GM23338 (cell line): ENCODE measurements around the gene IKBKE. TPM values are rescaled to one million over a fixed set of nuclear protein-coding genes. Genes with fewer than 3 reads are reported as not detected.

Source experiments
- ATAC-seq: fragments of 200-7000 bp; cut with Tn5 transposase; 3 replicates; pipeline ENCODE4 v1.9.1; 2020
- DNase-seq: peaks from one replicate; pipeline ENCODE4 v3.0.0-alpha.2; 2015; ENCODE audit warnings: low spot score
- H2AFZ ChIP-seq: fragments of 200-600 bp; sonication (generic); 2 replicates; pipeline ENCODE4 v1.8.0; 2016; ENCODE audit warnings: antibody characterized with exemption, mild to moderate bottlenecking, moderate library complexity
- H3F3A ChIP-seq: fragments of 200-600 bp; sonication (generic); replicated peaks from 2 replicates; pipeline ENCODE4 v1.8.0; 2017; ENCODE audit warnings: antibody characterized with exemption, mixed run types, low read depth
- H3K27ac ChIP-seq: fragments of 200-600 bp; sonication (generic); 2 replicates; pipeline ENCODE4 v1.6.1; 2016; ENCODE audit warnings: low read depth
- H3K27me3 ChIP-seq: fragments of 200-600 bp; sonication (generic); 2 replicates; pipeline ENCODE4 v1.8.0; 2016; ENCODE audit warnings: mild to moderate bottlenecking, mixed run types, moderate library complexity; ENCODE audit not compliant: insufficient read depth
- H3K36me3 ChIP-seq: fragments of 200-600 bp; sonication (generic); 2 replicates; pipeline ENCODE4 v1.8.0; 2016; ENCODE audit warnings: mild to moderate bottlenecking; ENCODE audit not compliant: insufficient read depth
- H3K4me1 ChIP-seq: fragments of 200-600 bp; sonication (generic); 2 replicates; pipeline ENCODE4 v1.8.0; 2016; ENCODE audit warnings: mild to moderate bottlenecking, moderate library complexity; ENCODE audit not compliant: insufficient read depth
- H3K4me2 ChIP-seq: fragments of 200-600 bp; sonication (generic); 2 replicates; pipeline ENCODE4 v1.7.1; 2017; ENCODE audit warnings: mixed run types
- H3K4me3 ChIP-seq: fragments of 200-600 bp; sonication (generic); 2 replicates; pipeline ENCODE4 v1.6.1; 2016; ENCODE audit warnings: mixed run types
- H3K79me2 ChIP-seq: fragments of 200-600 bp; sonication (generic); replicated peaks from 2 replicates; pipeline ENCODE4 v1.8.0; 2017; ENCODE audit warnings: mild to moderate bottlenecking; ENCODE audit not compliant: insufficient read depth
- H3K9me2 ChIP-seq: fragments of 200-600 bp; sonication (generic); 2 replicates; pipeline ENCODE4 v1.8.0; 2017; ENCODE audit not compliant: insufficient read depth
- H4K20me1 ChIP-seq: fragments of 200-600 bp; sonication (generic); replicated peaks from 2 replicates; pipeline ENCODE4 v1.8.0; 2017; ENCODE audit warnings: mild to moderate bottlenecking; ENCODE audit not compliant: insufficient read depth
- H3K27ac Mint-ChIP-seq: 2 replicates; pipeline ENCODE4 v1.8.0; 2020; ENCODE audit warnings: inconsistent platforms, mild to moderate bottlenecking, moderate library complexity, mixed read lengths
- H3K27me3 Mint-ChIP-seq: 3 replicates; pipeline ENCODE4 v1.8.0; 2022; ENCODE audit warnings: low read depth, mild to moderate bottlenecking, moderate library complexity, mixed read lengths, inconsistent platforms; ENCODE audit not compliant: insufficient read depth, poor library complexity
- H3K36me3 Mint-ChIP-seq: 3 replicates; pipeline ENCODE4 v1.8.0; 2021; ENCODE audit warnings: low read depth, mild to moderate bottlenecking, inconsistent platforms, moderate library complexity, mixed read lengths
- H3K4me1 Mint-ChIP-seq: 3 replicates; pipeline ENCODE4 v1.8.0; 2020; ENCODE audit warnings: mild to moderate bottlenecking, inconsistent platforms, mixed read lengths
- H3K4me3 Mint-ChIP-seq: 3 replicates; pipeline ENCODE4 v1.8.0; 2021; ENCODE audit warnings: moderate library complexity, mild to moderate bottlenecking, inconsistent platforms, mixed read lengths
- H3K9me3 Mint-ChIP-seq: 3 replicates; pipeline ENCODE4 v1.8.0; 2020; ENCODE audit warnings: moderate library complexity, mild to moderate bottlenecking, inconsistent platforms, mixed read lengths
- CREB1 ChIP-seq: fragments of 250-450 bp; sonication (Bioruptor Pico); IDR thresholded peaks from 2 replicates; pipeline ENCODE4 v1.5.0; 2020; ENCODE audit warnings: low read depth, mild to moderate bottlenecking, moderate library complexity
- EZH2phosphoT487 ChIP-seq: fragments of 200-600 bp; sonication (generic); IDR thresholded peaks from one replicate; pipeline ENCODE4 v1.8.1; 2018; ENCODE audit warnings: antibody characterized with exemption; ENCODE audit not compliant: unreplicated experiment
- JUNB ChIP-seq: IDR thresholded peaks from one replicate; pipeline ENCODE4 v1.6.1; 2016; ENCODE audit warnings: antibody characterized with exemption; ENCODE audit not compliant: unreplicated experiment
- NANOG ChIP-seq: IDR thresholded peaks from 2 replicates; pipeline ENCODE4 v1.6.1; 2016; ENCODE audit warnings: antibody characterized with exemption, borderline replicate concordance
- POLR2AphosphoS5 ChIP-seq: IDR thresholded peaks from 2 replicates; pipeline ENCODE4 v1.6.1; 2016; ENCODE audit warnings: antibody characterized with exemption, low read depth
- ZNF114 ChIP-seq: fragments of 250-450 bp; sonication (Bioruptor Pico); IDR thresholded peaks from 2 replicates; pipeline ENCODE4 v1.5.0; 2020; ENCODE audit warnings: mild to moderate bottlenecking, moderate library complexity
- ZNF331 ChIP-seq: fragments of 250-450 bp; sonication (Bioruptor Pico); IDR thresholded peaks from 2 replicates; pipeline ENCODE4 v1.5.0; 2020; ENCODE audit warnings: low read depth, mild to moderate bottlenecking, moderate library complexity
- polyA plus RNA-seq: library from polyadenylated mRNA; unstranded; fragments of >200 nt; fragmentation: Nextera tagmentation; extraction: Ambion mirVana; gene quantifications from 2 replicates; pipeline ENCODE4 v1.2.1, GENCODE V29; 2016
- total RNA-seq: library from RNA; depleted of rRNA; stranded (reverse); fragments of >200 nt; shearing (Covaris generic); gene quantifications from 2 replicates; pipeline ENCODE4 v1.2.3, GENCODE V29; 2014
- TF ChIP-seq, protein P1 (sequence below), 2 experiments: fragments of 200-600 bp in 1 of 2; sonication (generic) in 1 of 2; conservative IDR thresholded peaks; 2 replicates each; pipeline versions ENCODE4 v1.5.1 to v1.6.1; 2016 to 2017; ENCODE audit warnings: antibody characterized with exemption in 2 of 2, low read depth in 2 of 2, mild to moderate bottlenecking in 2 of 2, moderate library complexity in 1 of 2
- TF ChIP-seq, protein P2 (sequence below): IDR thresholded peaks from 2 replicates; pipeline ENCODE4 v1.6.1; 2016; ENCODE audit warnings: antibody characterized with exemption
- TF ChIP-seq, protein P3 (sequence below): IDR thresholded peaks from one replicate; pipeline ENCODE4 v1.6.1; 2018; ENCODE audit warnings: antibody characterized with exemption; ENCODE audit not compliant: unreplicated experiment

Gene IKBKE
- total and polyA plus RNA-seq, 2 experiments from 2014 or later: 4.8 to 11.1 TPM

DNA sequence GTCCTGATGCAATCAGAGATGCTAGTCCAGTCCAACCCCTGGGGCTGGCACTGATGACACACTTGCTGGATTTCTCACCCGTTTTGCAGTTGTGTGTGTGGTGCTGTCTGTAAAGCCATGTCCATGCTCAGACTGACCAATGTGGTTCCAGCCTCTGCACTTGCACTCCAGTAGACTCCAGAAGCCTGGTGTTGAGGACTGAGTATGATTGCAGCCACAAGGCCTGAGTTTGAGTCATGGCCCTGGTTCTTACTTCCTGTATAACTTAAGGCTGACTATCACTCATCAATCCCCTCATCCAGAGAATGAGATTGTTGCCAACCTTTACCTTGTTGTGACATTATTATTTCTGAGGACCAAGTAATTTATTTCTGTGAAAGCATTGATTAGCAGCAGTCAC is 34.8 kb upstream of the IKBKE start:
- H2AFZ ChIP-seq: no peak overlapping the region
- no peak overlapping the region for H3K27ac Mint-ChIP-seq
- no peaks in the 10 kb centered on the region for H3K79me2 ChIP-seq
- H3K4me1 ChIP-seq: no peaks in the 10 kb centered on the region
- 0 out of 2 replicates have a peak, but pooled peaks cover 4% of the 10 kb centered on the region for H3K36me3 ChIP-seq
- no peaks in the 10 kb centered on the region for H3K27me3 ChIP-seq
- no peak overlapping the region for H3K4me3 ChIP-seq
- no peak overlapping the region for H3K4me3 Mint-ChIP-seq
- 0 out of 2 replicates have a peak, but pooled peaks cover 4% of the 10 kb centered on the region for H4K20me1 ChIP-seq
- H3K27ac ChIP-seq: no peak overlapping the region
- H3K9me2 ChIP-seq: no peaks in the 10 kb centered on the region
- H3K27me3 Mint-ChIP-seq: no peaks in the 10 kb centered on the region
- no peak overlapping the region for H3K4me2 ChIP-seq
- no peak for ATAC-seq
- H3K9me3 Mint-ChIP-seq: no peaks in the 10 kb centered on the region
- H3F3A ChIP-seq: no peaks in the 10 kb centered on the region
- peaks cover 6% of the 10 kb centered on the region; the same call in 2 of the 3 replicates for H3K4me1 Mint-ChIP-seq
- H3K36me3 Mint-ChIP-seq: peaks cover 21% of the 10 kb centered on the region
- DNase-seq: no peak
- TF ChIP-seq CREB1 (CRISPR knock-in tag) (no peak), EZH2phosphoT487 (no peak)
- TF ChIP-seq, protein P1, sequence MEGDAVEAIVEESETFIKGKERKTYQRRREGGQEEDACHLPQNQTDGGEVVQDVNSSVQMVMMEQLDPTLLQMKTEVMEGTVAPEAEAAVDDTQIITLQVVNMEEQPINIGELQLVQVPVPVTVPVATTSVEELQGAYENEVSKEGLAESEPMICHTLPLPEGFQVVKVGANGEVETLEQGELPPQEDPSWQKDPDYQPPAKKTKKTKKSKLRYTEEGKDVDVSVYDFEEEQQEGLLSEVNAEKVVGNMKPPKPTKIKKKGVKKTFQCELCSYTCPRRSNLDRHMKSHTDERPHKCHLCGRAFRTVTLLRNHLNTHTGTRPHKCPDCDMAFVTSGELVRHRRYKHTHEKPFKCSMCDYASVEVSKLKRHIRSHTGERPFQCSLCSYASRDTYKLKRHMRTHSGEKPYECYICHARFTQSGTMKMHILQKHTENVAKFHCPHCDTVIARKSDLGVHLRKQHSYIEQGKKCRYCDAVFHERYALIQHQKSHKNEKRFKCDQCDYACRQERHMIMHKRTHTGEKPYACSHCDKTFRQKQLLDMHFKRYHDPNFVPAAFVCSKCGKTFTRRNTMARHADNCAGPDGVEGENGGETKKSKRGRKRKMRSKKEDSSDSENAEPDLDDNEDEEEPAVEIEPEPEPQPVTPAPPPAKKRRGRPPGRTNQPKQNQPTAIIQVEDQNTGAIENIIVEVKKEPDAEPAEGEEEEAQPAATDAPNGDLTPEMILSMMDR (conservative IDR thresholded peaks at IDR 0.05; ENCODE audit: low read depth in 2 of 2): no peak
- TF ChIP-seq, protein P2, sequence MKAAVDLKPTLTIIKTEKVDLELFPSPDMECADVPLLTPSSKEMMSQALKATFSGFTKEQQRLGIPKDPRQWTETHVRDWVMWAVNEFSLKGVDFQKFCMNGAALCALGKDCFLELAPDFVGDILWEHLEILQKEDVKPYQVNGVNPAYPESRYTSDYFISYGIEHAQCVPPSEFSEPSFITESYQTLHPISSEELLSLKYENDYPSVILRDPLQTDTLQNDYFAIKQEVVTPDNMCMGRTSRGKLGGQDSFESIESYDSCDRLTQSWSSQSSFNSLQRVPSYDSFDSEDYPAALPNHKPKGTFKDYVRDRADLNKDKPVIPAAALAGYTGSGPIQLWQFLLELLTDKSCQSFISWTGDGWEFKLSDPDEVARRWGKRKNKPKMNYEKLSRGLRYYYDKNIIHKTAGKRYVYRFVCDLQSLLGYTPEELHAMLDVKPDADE: no peak

DNA sequence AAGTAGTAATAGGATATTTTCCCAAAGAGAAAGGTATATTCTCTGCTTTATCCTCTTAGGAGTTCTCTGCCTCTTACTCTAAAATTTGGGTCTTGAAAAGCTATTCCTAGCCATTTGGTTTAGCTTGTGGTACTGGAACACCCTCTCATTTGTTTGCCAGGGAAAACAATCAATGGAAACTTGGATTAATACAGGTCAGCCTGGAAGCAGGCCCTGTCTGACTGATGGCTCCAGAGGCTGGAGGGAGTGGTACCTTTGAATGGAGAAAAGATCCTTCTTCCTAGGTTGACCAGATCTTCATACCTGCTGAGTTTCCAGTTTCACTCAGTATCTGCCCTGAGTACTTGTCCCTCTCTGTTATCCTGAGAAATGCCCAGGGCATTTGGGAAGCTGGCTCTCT is 31.7 kb upstream of the IKBKE start:
- Histone ChIP-seq H3K27me3 (no peaks in the 10 kb centered on the region), H3K4me2 (no peak overlapping the region), H2AFZ (no peak overlapping the region), H4K20me1 (0 out of 2 replicates have a peak, but pooled peaks cover 4% of the 10 kb centered on the region), H3K9me2 (no peaks in the 10 kb centered on the region), H3K79me2 (no peaks in the 10 kb centered on the region), H3K27ac (no peak overlapping the region), H3K4me1 (no peaks in the 10 kb centered on the region), H3F3A (no peaks in the 10 kb centered on the region), H3K4me3 (no peak overlapping the region), H3K36me3 (0 out of 2 replicates have a peak, but pooled peaks cover 8% of the 10 kb centered on the region)
- H3K4me3 Mint-ChIP-seq: no peak overlapping the region
- no peak for ATAC-seq
- no peak for DNase-seq
- H3K4me1 Mint-ChIP-seq: peaks cover 6% of the 10 kb centered on the region; the same call in 2 of the 3 replicates
- H3K27me3 Mint-ChIP-seq: no peaks in the 10 kb centered on the region
- H3K9me3 Mint-ChIP-seq: no peaks in the 10 kb centered on the region
- peaks cover 27% of the 10 kb centered on the region for H3K36me3 Mint-ChIP-seq
- H3K27ac Mint-ChIP-seq: no peak overlapping the region
- TF ChIP-seq, protein P2: no peak
- no peak for TF ChIP-seq CREB1 (CRISPR knock-in tag)
- no peak for TF ChIP-seq JUNB
- no peak for TF ChIP-seq POLR2AphosphoS5
- TF ChIP-seq EZH2phosphoT487: no peak
- TF ChIP-seq NANOG: no peak
- TF ChIP-seq, protein P3, sequence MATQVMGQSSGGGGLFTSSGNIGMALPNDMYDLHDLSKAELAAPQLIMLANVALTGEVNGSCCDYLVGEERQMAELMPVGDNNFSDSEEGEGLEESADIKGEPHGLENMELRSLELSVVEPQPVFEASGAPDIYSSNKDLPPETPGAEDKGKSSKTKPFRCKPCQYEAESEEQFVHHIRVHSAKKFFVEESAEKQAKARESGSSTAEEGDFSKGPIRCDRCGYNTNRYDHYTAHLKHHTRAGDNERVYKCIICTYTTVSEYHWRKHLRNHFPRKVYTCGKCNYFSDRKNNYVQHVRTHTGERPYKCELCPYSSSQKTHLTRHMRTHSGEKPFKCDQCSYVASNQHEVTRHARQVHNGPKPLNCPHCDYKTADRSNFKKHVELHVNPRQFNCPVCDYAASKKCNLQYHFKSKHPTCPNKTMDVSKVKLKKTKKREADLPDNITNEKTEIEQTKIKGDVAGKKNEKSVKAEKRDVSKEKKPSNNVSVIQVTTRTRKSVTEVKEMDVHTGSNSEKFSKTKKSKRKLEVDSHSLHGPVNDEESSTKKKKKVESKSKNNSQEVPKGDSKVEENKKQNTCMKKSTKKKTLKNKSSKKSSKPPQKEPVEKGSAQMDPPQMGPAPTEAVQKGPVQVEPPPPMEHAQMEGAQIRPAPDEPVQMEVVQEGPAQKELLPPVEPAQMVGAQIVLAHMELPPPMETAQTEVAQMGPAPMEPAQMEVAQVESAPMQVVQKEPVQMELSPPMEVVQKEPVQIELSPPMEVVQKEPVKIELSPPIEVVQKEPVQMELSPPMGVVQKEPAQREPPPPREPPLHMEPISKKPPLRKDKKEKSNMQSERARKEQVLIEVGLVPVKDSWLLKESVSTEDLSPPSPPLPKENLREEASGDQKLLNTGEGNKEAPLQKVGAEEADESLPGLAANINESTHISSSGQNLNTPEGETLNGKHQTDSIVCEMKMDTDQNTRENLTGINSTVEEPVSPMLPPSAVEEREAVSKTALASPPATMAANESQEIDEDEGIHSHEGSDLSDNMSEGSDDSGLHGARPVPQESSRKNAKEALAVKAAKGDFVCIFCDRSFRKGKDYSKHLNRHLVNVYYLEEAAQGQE: no peak
- TF ChIP-seq ZNF331 (CRISPR knock-in tag): no peak
- no peak for TF ChIP-seq ZNF114 (CRISPR knock-in tag)
